B cell (primary cell): ENCODE data around the gene FURIN.

Experiments used
- EZH2 ChIP-seq: IDR thresholded peaks from 2 replicates; pipeline ENCODE4 v1.6.1; 2012; ENCODE audit warnings: borderline replicate concordance, low read depth, mild to moderate bottlenecking, moderate library complexity, low read length; ENCODE audit not compliant: insufficient read depth, poor library complexity, severe bottlenecking
- TF ChIP-seq, protein P1 (sequence below): fragments of 200-600 bp; IDR thresholded peaks from one replicate; pipeline ENCODE4 v1.8.0; 2022; ENCODE audit warnings: antibody characterized with exemption, mild to moderate bottlenecking

DNA sequence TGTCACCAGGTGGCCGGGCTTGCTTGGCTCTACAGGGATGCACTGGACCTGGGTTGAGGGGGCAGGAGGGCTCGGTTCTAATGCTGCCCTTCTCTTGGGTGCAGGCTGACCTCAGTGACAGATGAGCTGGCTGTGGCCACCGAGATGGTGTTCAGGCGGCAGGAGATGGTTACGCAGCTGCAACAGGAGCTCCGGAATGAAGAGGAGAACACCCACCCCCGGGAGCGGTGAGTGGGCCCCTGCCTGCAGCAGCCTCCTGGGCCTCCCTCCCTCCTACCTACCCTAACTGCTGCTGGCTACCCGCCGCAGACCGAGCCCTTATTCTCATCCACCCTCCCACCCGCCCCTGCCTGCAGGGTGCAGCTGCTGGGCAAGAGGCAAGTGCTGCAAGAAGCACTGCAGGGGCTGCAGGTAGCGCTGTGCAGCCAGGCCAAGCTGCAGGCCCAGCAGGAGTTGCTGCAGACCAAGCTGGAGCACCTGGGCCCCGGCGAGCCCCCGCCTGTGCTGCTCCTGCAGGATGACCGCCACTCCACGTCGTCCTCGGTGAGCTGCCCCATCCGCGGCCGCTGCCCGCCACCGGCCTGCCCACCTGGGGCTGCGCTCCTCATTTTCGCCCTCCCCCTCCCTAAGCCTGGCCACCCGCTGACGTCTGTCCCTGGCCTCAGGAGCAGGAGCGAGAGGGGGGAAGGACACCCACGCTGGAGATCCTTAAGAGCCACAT lies 21.5 kb downstream of the FURIN start:
- no peak for TF ChIP-seq EZH2
- TF ChIP-seq, protein P1, sequence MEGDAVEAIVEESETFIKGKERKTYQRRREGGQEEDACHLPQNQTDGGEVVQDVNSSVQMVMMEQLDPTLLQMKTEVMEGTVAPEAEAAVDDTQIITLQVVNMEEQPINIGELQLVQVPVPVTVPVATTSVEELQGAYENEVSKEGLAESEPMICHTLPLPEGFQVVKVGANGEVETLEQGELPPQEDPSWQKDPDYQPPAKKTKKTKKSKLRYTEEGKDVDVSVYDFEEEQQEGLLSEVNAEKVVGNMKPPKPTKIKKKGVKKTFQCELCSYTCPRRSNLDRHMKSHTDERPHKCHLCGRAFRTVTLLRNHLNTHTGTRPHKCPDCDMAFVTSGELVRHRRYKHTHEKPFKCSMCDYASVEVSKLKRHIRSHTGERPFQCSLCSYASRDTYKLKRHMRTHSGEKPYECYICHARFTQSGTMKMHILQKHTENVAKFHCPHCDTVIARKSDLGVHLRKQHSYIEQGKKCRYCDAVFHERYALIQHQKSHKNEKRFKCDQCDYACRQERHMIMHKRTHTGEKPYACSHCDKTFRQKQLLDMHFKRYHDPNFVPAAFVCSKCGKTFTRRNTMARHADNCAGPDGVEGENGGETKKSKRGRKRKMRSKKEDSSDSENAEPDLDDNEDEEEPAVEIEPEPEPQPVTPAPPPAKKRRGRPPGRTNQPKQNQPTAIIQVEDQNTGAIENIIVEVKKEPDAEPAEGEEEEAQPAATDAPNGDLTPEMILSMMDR, result no peak
